SU-DHL-6 (cell line): ENCODE data around the gene PTPRN2.

Experiments
- EZH2phosphoT487 ChIP-seq: fragments of 200-600 bp; sonication (generic), shearing (Covaris generic); conservative IDR thresholded peaks from 2 replicates; pipeline ENCODE4 v1.6.1; 2018; ENCODE audit warnings: mild to moderate bottlenecking, antibody characterized with exemption, low read length, moderate library complexity, mixed read lengths
- TF ChIP-seq, protein P1 (sequence below): fragments of 200-600 bp; sonication (generic); IDR thresholded peaks from one replicate; pipeline ENCODE4 v1.5.1; 2017; ENCODE audit warnings: antibody characterized with exemption, mild to moderate bottlenecking, low read length, moderate library complexity; ENCODE audit not compliant: insufficient read depth, poor library complexity, severe bottlenecking

DNA sequence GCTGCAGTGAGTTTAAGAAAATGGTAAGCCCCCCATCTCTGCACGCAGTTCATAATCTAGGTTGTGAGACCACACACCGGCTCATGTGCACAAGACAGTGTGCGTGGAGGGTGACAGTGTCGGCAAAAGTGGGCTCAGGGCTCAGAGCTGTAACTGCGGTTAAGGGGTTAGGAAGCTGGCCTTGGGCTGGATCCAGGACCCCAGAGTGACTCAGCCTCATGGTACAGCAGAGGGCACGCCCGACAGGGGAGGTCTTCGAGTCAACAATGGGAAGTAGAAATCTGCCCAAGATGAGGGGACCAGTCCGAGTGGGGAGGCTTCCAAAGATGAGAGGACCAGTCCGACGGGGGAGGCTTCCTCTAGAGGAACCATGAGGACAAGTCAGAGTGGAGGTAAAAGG, 813.1 kb downstream of the PTPRN2 start:
- TF ChIP-seq, protein P1, sequence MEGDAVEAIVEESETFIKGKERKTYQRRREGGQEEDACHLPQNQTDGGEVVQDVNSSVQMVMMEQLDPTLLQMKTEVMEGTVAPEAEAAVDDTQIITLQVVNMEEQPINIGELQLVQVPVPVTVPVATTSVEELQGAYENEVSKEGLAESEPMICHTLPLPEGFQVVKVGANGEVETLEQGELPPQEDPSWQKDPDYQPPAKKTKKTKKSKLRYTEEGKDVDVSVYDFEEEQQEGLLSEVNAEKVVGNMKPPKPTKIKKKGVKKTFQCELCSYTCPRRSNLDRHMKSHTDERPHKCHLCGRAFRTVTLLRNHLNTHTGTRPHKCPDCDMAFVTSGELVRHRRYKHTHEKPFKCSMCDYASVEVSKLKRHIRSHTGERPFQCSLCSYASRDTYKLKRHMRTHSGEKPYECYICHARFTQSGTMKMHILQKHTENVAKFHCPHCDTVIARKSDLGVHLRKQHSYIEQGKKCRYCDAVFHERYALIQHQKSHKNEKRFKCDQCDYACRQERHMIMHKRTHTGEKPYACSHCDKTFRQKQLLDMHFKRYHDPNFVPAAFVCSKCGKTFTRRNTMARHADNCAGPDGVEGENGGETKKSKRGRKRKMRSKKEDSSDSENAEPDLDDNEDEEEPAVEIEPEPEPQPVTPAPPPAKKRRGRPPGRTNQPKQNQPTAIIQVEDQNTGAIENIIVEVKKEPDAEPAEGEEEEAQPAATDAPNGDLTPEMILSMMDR = no peak
- no peak for TF ChIP-seq EZH2phosphoT487
